ENCODE data around the gene GRAMD2B. TPM values are rescaled to one million over a fixed set of nuclear protein-coding genes. Genes with fewer than 3 reads are reported as not detected.

GRAMD2B gene
- total RNA-seq, 1 experiment from 2014 or later: 7.2 TPM

GRCh38 chr5:126471875-126472537, 48.8 kb downstream of the GRAMD2B start (continued):
- TF ChIP-seq TCF7L2 (IDR thresholded peaks at IDR 0.05; ENCODE audit: borderline replicate concordance, extremely low read depth, insufficient read depth, insufficient read length): no peak
- TF ChIP-seq YY1 (IDR thresholded peaks at IDR 0.05; ENCODE audit: extremely low read depth, insufficient replicate concordance, low read depth, low read length): peak; percentile 21

GRCh38 chr5:126472538-126472889, 49.3 kb downstream of the GRAMD2B start:
- Histone ChIP-seq H3K79me2 (ENCODE audit: insufficient read depth, low read length) (no peaks in the 10 kb centered on the region), H3K36me3 (ENCODE audit: control insufficient read depth in 1 of 2, insufficient read depth in 2 of 2, low read length in 2 of 2) (no peaks in the 10 kb centered on the region), H3K9ac (ENCODE audit: low read length) (peak overlapping the region; percentile 16), H3K9me3 (ENCODE audit: control insufficient read depth in 1 of 2, insufficient read depth in 1 of 2, low read depth in 1 of 2, low read length in 2 of 2) (no peaks in the 10 kb centered on the region), H2AFZ (ENCODE audit: low read depth, low read length, poor library complexity, severe bottlenecking) (no peak overlapping the region), H3K27ac (ENCODE audit: low read depth, low read length) (peak overlapping the region; percentile 66), H3K4me3 (replicated peaks in 1 of 2; ENCODE audit: low read depth in 1 of 2, low read length in 2 of 2) (peak overlapping the region in 1 of 2 experiments; percentile 29; a peak in 2 of 4 replicates), H3K9me2 (ENCODE audit: insufficient read depth) (no peaks in the 10 kb centered on the region), H4K20me1 (ENCODE audit: insufficient read depth) (no peaks in the 10 kb centered on the region), H3K4me2 (ENCODE audit: low read length) (peak overlapping the region; percentile 69), H3K27me3 (ENCODE audit: insufficient read depth, low read length) (no peaks in the 10 kb centered on the region), H3K4me1 (ENCODE audit: control insufficient read depth in 1 of 2, insufficient read depth in 2 of 2, low read length in 2 of 2) (peaks cover 24 to 37% of the 10 kb centered on the region in 2 experiments)
- intact Hi-C loops (cut with micrococcal nuclease): no loop called here
- no peak for TF ChIP-seq RAD21 (IDR thresholded peaks at IDR 0.05; ENCODE audit: low read depth)
- no peak for TF ChIP-seq ZFX (IDR thresholded peaks at IDR 0.05)
- TF ChIP-seq FOSL1 (IDR thresholded peaks at IDR 0.05; ENCODE audit: low read depth): no peak
- no peak for TF ChIP-seq SP1 (IDR thresholded peaks at IDR 0.05; ENCODE audit: low read depth)
- no peak for TF ChIP-seq TCF7L2 (IDR thresholded peaks at IDR 0.05; ENCODE audit: borderline replicate concordance, extremely low read depth, insufficient read depth, insufficient read length)
- TF ChIP-seq JUND (IDR thresholded peaks at IDR 0.05): no peak
- no peak for TF ChIP-seq CTCF (IDR thresholded peaks at IDR 0.05 in 2 of 3, conservative IDR thresholded peaks at IDR 0.05 in 1 of 3; ENCODE audit: borderline replicate concordance in 1 of 3, insufficient read depth in 1 of 3, low read depth in 2 of 3, low read length in 2 of 3)
- no peak for TF ChIP-seq SIN3A (IDR thresholded peaks at IDR 0.05; ENCODE audit: low read depth)
- TF ChIP-seq ZNF274 (IDR thresholded peaks at IDR 0.05; ENCODE audit: low read depth, low read length): no peak
- TF ChIP-seq MAX (IDR thresholded peaks at IDR 0.05): no peak; the same call in 1 of the 2 replicates
- TF ChIP-seq EZH2phosphoT487 (IDR thresholded peaks at IDR 0.05; ENCODE audit: borderline replicate concordance): no peak
- CTCF ChIA-PET: no interaction called here
- DNase-seq (ENCODE audit: low read depth, low spot score): no peak
- POLR2A ChIA-PET: no interaction called here
- BruUV-seq (replicated peaks): no TSS peak
- RAD21 ChIA-PET (ENCODE audit: low non-redundant PET in 1 of 2, low total read pairs in 2 of 2, uncharacterized antibody in 2 of 2, unreplicated experiment in 2 of 2): no interaction called here
- peak; percentile 52 for ATAC-seq
